Mucosa of descending colon (tissue), 3 donors: Measurements from ENCODE around the gene HIVEP1. TPM values are rescaled to one million over a fixed set of nuclear protein-coding genes. Genes with fewer than 3 reads are reported as not detected.

Source experiments
- ATAC-seq: fragments of 200-7000 bp; cut with Tn5 transposase; one replicate; pipeline ENCODE4 v1.9.1; 2020; ENCODE audit warnings: mild to moderate bottlenecking, moderate library complexity
- DNase-seq, 3 donors: peaks; one replicate each; pipeline ENCODE4 v3.0.0-alpha.2; 2020
- H3K36me3 ChIP-seq: fragments of 200-600 bp; one replicate; pipeline ENCODE4 v1.8.0; 2021; ENCODE audit warnings: low read depth, mild to moderate bottlenecking
- H3K4me1 ChIP-seq: fragments of 200-600 bp; one replicate; pipeline ENCODE4 v1.8.0; 2021; ENCODE audit warnings: low read depth, mild to moderate bottlenecking
- H3K4me3 ChIP-seq: fragments of 200-600 bp; one replicate; pipeline ENCODE4 v1.8.0; 2021; ENCODE audit warnings: mild to moderate bottlenecking
- H3K9me3 ChIP-seq: fragments of 200-600 bp; one replicate; pipeline ENCODE4 v1.8.0; 2021; ENCODE audit warnings: mild to moderate bottlenecking
- intact Hi-C, 2 donors: fragments of 100-400 bp; cut with DNase I in 1 of 2; cut with micrococcal nuclease in 1 of 2; formaldehyde crosslinking; loops; one replicate each; pipeline versions ENCODE4 v1.11.0 to v1.11.1; 2022; cut with DNase I, micrococcal nuclease
- total RNA-seq, 3 donors: library from RNA; stranded (reverse); fragmentation: NEBNext Ultra II Directional in 2 of 3; extraction: Animal tissue kit (Norgen Biotek cat#: 25700) in 2 of 3; gene quantifications; one replicate each; pipeline versions ENCODE4 v1.2.1 to v1.2.4, GENCODE V29; 2021 to 2023
- TF ChIP-seq, protein P1 (sequence below): fragments of 200-600 bp; IDR thresholded peaks from one replicate; pipeline ENCODE4 v1.8.0; 2022; ENCODE audit warnings: antibody characterized with exemption, mild to moderate bottlenecking
- donor health status: DM: no; HTN: no; CAD: no; lungs with moderate emphysema.
- donor health status: DM: no; HTN: no; CAD: no.
- donor health status: DM: no; HTN: yes; CAD: no.

Gene HIVEP1
- total RNA-seq, 3 donors from 2014 or later, result 27.6 to 37.3 (median 35.8) TPM

DNA sequence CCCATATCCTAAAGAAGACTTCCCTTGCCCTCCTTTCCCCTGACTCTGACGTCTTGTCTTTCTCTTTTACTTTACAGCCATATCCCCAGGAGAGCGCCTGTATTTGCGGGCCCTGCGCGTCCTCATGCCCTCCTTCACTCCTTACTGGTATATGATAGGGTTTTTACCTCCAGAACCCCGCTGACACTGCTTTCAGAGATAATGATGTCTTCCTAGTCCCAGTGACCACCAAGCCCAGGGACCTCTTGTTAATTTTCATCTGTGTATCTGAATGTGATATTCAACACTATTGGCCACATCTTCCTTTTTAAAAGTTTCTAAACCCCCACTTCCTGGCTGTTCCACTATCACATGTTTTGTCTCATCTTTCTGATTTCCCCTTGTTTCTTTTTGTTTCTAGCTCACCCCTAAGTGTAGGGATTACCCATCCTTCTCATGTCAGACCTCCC lies 102.0 kb downstream of the HIVEP1 start:
- intact Hi-C loops, result no loop called here

DNA sequence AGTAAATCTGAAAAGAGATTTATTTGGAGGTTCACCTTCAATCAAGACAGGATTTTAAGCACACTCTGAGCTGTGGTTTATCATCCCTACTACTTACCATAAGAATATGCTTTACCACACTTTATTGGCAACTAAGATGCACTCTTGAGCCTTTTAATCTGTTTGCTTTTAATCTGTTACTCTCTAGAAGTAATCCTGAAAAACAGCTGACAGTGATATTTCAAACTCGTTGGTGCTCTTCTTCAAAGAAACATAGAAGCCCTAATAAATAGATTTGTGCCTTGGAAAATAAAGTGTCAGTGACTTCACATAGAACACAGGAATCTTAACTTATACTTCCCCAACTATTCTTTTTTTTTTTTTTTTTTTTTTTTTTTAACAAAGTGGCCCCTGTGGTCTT lies 102.9 kb downstream of the HIVEP1 start:
- ATAC-seq, result no peak

More for the DNA sequence above, 102.0 kb downstream of the HIVEP1 start:
- H3K4me3 ChIP-seq, result no peak overlapping the region
- DNase-seq (no peak), ATAC-seq (no peak)
- no peaks in the 10 kb centered on the region for H3K36me3 ChIP-seq
- no peaks in the 10 kb centered on the region for H3K4me1 ChIP-seq
- no peaks in the 10 kb centered on the region for H3K9me3 ChIP-seq
- TF ChIP-seq, protein P1, sequence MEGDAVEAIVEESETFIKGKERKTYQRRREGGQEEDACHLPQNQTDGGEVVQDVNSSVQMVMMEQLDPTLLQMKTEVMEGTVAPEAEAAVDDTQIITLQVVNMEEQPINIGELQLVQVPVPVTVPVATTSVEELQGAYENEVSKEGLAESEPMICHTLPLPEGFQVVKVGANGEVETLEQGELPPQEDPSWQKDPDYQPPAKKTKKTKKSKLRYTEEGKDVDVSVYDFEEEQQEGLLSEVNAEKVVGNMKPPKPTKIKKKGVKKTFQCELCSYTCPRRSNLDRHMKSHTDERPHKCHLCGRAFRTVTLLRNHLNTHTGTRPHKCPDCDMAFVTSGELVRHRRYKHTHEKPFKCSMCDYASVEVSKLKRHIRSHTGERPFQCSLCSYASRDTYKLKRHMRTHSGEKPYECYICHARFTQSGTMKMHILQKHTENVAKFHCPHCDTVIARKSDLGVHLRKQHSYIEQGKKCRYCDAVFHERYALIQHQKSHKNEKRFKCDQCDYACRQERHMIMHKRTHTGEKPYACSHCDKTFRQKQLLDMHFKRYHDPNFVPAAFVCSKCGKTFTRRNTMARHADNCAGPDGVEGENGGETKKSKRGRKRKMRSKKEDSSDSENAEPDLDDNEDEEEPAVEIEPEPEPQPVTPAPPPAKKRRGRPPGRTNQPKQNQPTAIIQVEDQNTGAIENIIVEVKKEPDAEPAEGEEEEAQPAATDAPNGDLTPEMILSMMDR, result no peak

DNA sequence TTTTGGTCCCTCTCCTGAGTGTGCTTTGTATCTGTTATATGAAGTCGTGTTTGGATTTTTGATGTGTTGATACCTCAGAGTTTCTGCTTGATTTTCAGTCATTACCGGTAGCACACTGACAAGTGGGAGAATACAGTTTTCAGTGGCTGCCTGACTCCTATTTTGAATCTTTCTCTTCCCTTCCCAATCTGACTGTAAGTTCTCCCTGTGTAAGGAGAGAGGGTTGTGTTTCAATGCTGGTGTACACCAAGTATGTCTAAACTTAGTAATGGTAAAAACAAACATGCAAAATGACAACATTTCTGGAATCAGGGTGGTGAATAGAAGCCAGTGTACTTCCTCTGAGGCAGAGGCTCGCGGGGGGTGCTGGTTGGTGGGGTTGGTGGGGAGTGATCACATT lies 103.4 kb downstream of the HIVEP1 start:
- H3K36me3 ChIP-seq, result no peaks in the 10 kb centered on the region
- H3K9me3 ChIP-seq, result no peaks in the 10 kb centered on the region
- ATAC-seq (no peak), DNase-seq (peak in 1 of 3 donors; percentile 38)
- TF ChIP-seq, protein P1, result no peak
- intact Hi-C loops, result no loop called here
- no peak overlapping the region for H3K4me3 ChIP-seq
- no peaks in the 10 kb centered on the region for H3K4me1 ChIP-seq

More for the DNA sequence above, 102.9 kb downstream of the HIVEP1 start:
- Histone ChIP-seq H3K36me3 (no peaks in the 10 kb centered on the region), H3K4me3 (no peak overlapping the region), H3K4me1 (no peaks in the 10 kb centered on the region), H3K9me3 (no peaks in the 10 kb centered on the region)
- intact Hi-C loops, result no loop called here
- no peak for DNase-seq
- TF ChIP-seq, protein P1, result no peak

DNA sequence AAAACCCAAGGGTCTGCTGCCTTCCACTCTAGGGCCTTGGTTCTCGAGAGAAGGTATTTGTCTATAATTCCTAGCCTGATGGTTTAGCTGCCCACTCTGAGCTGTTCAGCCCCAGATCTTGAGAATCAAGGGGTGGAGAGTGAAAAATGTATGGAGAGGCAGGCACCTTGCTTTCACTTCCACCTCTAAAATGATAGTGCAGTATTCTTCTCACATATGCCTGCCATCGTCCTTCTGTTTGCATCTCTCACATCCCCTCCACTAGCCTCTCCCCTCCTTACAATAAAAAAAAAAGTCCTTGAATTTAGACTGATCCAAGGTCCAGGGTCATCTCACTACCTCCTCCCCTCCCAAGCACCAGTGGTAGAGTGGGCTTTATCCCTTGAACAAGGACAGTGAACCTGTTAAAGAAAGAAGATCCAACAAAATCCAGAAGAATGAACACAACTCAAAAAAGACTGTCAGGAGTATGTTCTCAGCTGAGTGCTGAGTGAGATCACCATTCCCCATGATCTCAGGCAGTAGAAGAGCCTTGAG lies 104.2 kb downstream of the HIVEP1 start:
- TF ChIP-seq, protein P1, result no peak
- DNase-seq, result no peak
- intact Hi-C loops, result no loop called here
- no peaks in the 10 kb centered on the region for H3K9me3 ChIP-seq
- ATAC-seq, result no peak
- H3K4me1 ChIP-seq, result no peaks in the 10 kb centered on the region
- H3K4me3 ChIP-seq, result no peak overlapping the region
- no peaks in the 10 kb centered on the region for H3K36me3 ChIP-seq

DNA sequence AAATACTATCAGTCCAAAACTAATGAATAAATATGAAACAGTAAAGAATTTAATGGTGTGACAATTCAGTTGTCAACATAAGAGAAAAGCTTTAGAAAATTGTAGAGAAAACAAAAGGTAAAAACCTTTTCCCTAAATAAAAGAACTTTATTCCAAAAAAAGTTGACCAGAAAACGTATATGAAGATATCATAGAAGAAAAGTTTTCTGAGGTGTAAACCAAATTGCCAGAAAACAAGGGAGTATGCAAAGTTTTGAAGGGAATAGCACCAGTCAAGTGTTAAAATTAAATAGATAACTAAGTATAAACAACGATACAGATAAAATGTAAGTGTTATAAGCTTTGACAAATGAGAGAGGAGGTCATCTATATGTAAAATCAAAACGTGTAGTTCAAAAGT lies 104.9 kb downstream of the HIVEP1 start:
- no peaks in the 10 kb centered on the region for H3K4me1 ChIP-seq
- no peak overlapping the region for H3K4me3 ChIP-seq
- TF ChIP-seq, protein P1, result no peak
- no peaks in the 10 kb centered on the region for H3K9me3 ChIP-seq
- intact Hi-C loops, result no loop called here
- no peak for DNase-seq
- ATAC-seq, result no peak
- H3K36me3 ChIP-seq, result no peaks in the 10 kb centered on the region

DNA sequence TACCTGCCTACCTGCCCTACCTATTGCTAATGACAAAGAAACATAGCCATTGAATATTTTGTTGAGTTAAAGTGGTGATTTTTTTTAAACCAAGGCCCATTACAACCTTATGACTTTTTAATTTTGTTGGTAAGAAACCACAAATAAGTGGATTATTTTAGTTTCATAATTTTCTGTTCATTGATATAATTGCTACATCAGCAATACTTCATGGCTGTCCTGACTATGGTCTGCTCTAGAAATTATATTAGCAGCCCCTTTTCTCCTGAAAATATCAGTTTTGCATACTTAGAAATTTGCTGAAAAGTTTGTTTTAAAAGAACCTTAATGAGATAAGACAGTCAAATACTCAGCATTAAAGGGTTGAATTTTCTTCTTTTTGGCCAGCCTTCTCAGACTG lies 106.5 kb downstream of the HIVEP1 start:
- TF ChIP-seq, protein P1, result no peak
- ATAC-seq, result no peak

More for the DNA sequence above, 106.5 kb downstream of the HIVEP1 start:
- intact Hi-C loops, result no loop called here
- DNase-seq, result no peak
- no peak overlapping the region for H3K4me3 ChIP-seq
- no peaks in the 10 kb centered on the region for H3K36me3 ChIP-seq
- H3K9me3 ChIP-seq, result no peaks in the 10 kb centered on the region
- H3K4me1 ChIP-seq, result no peaks in the 10 kb centered on the region
